GM18508 (cell line): ENCODE measurements around the gene SPATS2.
"Not testable (repeated sequence)": the region's sequence is repeated elsewhere in the genome, so short reads cannot be mapped to it uniquely, and the experiment has no call there.

ENCODE experiments used
- ATAC-seq: cut with Tn5 transposase; IDR thresholded peaks from one replicate; pipeline ENCODE4 v1.9.1; 2021; ENCODE audit warnings: moderate number of reproducible peaks; ENCODE audit not compliant: insufficient read depth, unreplicated experiment

The SPATS2 gene

GRCh38 chr12:49501895-49502294, 134.6 kb downstream of the SPATS2 start:
- no peak for ATAC-seq

- ATAC-seq: no peak
Observed at GRCh38 chr12:49502590-49502989, 135.3 kb downstream of the SPATS2 start.

GRCh38 chr12:49503674-49504180, 136.5 kb downstream of the SPATS2 start:
- ATAC-seq: no peak

- ATAC-seq: no peak
Observed at GRCh38 chr12:49505672-49506071, 138.4 kb downstream of the SPATS2 start.

GRCh38 chr12:49507139-49507538, 139.9 kb downstream of the SPATS2 start:
- no peak for ATAC-seq

GRCh38 chr12:49509681-49510080, 142.4 kb downstream of the SPATS2 start:
- not testable (repeated sequence) for ATAC-seq

GRCh38 chr12:49511410-49511809, 144.1 kb downstream of the SPATS2 start:
- no peak for ATAC-seq

- no peak for ATAC-seq
Observed at GRCh38 chr12:49512546-49512945, 145.3 kb downstream of the SPATS2 start.

- no peak for ATAC-seq
Observed at GRCh38 chr12:49515266-49515665, 148.0 kb downstream of the SPATS2 start.

- ATAC-seq: no peak
Observed at GRCh38 chr12:49518914-49519573, 151.8 kb downstream of the SPATS2 start.

GRCh38 chr12:49519574-49519936, 152.3 kb downstream of the SPATS2 start:
- no peak for ATAC-seq

GRCh38 chr12:49521389-49521788, 154.1 kb downstream of the SPATS2 start:
- ATAC-seq: no peak

GRCh38 chr12:49524660-49525324, 157.5 kb downstream of the SPATS2 start:
- no peak for ATAC-seq

- no peak for ATAC-seq
Observed at GRCh38 chr12:49525942-49526341, 158.7 kb downstream of the SPATS2 start.

GRCh38 chr12:49527361-49528130, 160.3 kb downstream of the SPATS2 start:
- ATAC-seq: no peak

- ATAC-seq: no peak
Observed at GRCh38 chr12:49529414-49529813, 162.2 kb downstream of the SPATS2 start.

- ATAC-seq: no peak
Observed at GRCh38 chr12:49531745-49532144, 164.5 kb downstream of the SPATS2 start.

- no peak for ATAC-seq
Observed at GRCh38 chr12:49533331-49533730, 166.1 kb downstream of the SPATS2 start.

GRCh38 chr12:49534122-49534521, 166.9 kb downstream of the SPATS2 start:
- ATAC-seq: not testable (repeated sequence)

- ATAC-seq: no peak
Observed at GRCh38 chr12:49534731-49535278, 167.5 kb downstream of the SPATS2 start.
